HG03095 (cell line): Measurements from ENCODE around the gene SLC25A21.
"Not testable (repeated sequence)": the region's sequence is repeated elsewhere in the genome, so short reads cannot be mapped to it uniquely, and the experiment has no call there.

ENCODE experiments used
- ATAC-seq: cut with Tn5 transposase; IDR thresholded peaks from one replicate; pipeline ENCODE4 v1.9.1; 2021; ENCODE audit warnings: moderate library complexity; ENCODE audit not compliant: unreplicated experiment

SLC25A21 gene

DNA sequence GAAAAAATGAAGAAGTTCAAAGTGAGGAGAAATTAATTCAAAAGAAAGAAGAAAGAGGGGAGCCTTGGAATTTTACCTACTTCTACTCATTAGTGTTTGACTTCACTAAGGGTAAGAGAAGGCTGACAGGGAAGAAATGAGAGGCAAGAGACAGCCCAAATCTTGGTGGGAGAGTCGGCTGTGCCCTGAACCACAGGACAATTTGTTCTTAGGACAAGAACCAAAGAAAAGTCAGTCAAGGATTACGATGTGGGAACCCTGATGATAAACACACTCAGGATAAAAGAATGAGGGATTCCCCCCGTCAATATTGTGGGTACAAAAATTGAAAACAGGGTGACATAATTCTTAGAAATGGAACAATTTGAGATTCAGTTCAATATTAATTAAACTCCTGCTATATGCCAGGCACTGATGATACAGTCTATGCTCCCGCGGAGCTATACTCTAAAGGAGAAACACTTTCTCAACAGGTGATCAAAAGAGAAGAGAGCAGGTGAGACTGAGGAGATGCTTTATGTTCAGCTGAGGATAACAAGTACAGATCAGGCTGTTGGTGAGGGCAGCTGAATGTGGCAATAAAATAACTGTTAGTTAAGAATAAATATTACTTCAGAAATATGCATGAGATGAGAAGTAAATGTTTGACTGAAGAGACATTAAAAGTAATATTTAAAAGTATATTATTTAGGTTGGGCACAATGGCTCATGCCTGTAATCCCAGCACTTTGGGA is 175.4 kb downstream of the SLC25A21 start:
- ATAC-seq: no peak

DNA sequence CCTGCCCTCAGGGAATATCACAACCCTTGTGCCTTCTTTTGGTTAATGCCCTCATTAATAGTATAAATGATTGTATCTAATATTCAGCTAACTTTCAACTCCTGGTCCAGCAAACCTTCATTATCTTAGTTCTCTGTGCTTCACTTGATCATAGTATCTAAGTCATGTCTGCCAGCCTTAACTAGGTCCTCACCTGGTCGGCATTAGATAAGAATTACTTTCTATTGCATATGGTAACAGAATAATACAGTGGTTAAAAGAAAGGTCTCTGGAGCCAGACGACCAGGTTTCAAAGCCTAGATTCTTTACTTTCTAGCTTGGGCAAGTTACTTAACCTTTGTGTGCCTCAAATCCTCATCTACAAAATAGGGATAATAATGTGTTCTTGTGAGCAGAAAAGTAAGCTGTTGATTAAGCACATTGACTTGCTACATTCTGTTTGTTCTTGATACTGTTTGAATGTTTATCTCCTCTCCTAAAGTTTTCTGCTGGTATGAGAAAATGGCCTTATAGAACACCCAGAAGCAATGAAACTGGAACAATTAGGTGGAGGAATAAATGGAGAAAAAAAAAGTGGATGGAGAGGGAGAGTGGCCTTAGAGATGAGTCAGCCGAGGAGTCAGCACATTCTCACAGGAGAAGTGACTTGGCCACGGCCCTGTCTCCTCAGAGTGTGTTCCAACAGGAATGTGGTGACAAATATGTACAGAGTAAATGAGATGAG is 176.1 kb downstream of the SLC25A21 start:
- ATAC-seq: no peak

GRCh38 chr14:36989806-36990205 is 182.6 kb downstream of the SLC25A21 start:
- ATAC-seq: no peak

GRCh38 chr14:36988989-36989388 is 183.4 kb downstream of the SLC25A21 start:
- ATAC-seq: no peak

DNA sequence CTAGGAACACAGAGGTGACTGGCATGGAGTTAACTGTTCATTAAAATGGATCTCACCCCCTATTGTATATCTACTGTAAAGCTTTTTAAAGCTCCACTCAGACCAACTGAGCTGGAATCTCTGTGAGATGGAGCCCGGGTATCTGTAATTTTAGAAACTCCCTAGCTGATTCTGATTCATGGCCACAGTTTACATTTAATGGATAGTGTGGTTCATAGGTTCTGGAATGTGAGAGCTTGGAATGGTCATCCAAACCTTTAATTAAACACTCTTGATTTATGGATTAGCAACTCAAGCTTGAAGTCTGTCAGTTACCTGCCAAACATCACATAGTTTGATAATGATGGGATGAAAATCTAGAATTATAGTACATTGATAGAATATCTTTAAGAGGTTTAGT is 183.8 kb downstream of the SLC25A21 start:
- ATAC-seq: no peak

DNA sequence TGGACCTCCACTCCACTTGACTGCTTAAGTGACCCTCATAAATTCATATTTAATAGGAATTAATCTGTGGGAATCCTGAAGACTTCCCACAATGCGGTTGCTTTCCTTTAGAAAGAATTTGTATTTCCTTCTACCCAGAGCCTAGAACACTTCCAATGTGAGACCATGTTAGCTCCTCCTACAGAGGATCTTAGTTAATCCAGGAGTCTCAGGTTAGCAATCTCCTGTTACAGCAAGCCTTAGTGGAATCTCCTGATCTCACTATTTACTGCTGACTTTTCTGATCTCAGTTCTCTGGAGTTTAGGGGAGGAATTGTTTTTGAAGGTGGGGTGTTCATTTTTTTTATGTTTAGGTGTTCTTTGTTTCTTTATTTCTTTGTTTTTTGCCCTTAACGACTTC is 186.0 kb downstream of the SLC25A21 start:
- ATAC-seq: no peak

- no peak for ATAC-seq
Observed at GRCh38 chr14:36981832-36982529, 190.4 kb downstream of the SLC25A21 start.

DNA sequence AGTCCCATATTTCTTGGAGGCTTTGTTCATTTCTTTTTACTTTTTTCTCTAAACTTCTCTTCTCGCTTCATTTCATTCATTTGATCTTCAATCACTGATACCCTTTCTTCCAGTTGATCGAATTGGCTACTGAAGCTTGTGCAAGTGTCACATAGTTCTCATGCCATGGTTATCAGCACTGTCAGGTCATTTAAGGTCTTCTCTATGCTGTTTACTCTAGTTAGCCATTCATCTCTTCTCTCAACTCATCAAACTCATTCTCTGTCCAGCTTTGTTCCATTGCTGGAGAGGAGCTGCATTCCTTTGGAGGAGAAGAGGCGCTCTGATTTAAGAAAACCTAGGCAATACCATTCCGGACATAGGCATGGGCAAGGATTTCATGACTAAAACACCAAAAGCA is 192.0 kb downstream of the SLC25A21 start:
- not testable (repeated sequence) for ATAC-seq

- no peak for ATAC-seq
Observed at GRCh38 chr14:36979863-36980262, 192.5 kb downstream of the SLC25A21 start.

- no peak for ATAC-seq
Observed at GRCh38 chr14:36976571-36977023, 195.8 kb downstream of the SLC25A21 start.

- no peak for ATAC-seq
Observed at GRCh38 chr14:36975834-36976233, 196.6 kb downstream of the SLC25A21 start.

DNA sequence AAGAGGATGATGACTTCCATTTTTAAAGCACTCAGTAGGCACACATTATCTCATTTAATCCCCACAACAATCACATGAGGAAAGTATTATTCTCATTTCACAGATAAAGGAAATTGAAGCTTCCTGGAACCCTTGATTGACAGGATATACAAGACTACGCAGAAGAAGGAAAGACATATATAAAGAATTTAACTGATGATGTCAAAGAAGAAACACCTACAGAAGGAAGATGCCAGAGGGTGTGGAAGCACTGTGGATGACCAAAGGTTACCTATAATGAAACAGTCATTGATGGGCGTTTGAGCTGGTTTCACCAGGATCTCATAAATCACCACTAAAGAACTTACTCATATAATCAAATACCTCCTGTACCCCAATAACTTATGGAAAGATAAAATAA is 197.4 kb downstream of the SLC25A21 start:
- no peak for ATAC-seq

DNA sequence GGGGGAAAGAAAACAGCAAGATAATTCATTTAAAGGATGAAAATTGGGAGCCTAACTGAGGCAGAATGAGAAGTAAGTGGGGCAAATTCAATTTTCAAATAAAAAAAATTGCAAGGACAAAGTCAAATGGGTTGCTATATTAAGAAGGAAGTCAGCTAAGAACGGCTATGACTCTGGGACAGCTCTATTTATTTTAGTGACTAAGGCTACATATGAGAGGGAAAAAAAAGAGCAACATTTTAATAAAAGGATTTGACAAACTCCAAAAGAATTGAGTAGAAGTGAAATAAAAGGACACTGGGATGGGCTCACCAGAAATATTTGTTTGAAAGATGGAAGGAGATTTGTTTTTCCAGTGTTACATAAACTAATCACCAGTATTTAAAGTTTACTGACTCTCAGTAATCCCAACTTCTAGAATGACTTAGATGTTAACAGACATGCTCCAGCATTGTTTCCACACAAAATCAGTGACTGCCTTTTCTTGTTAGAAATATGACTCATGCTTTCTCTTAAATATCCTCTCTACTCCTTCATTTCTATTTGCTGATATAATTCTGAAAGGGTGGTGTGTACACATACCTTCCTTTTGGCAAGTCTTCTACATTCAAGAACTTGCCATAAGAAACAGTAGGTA is 198.5 kb downstream of the SLC25A21 start:
- no peak for ATAC-seq

DNA sequence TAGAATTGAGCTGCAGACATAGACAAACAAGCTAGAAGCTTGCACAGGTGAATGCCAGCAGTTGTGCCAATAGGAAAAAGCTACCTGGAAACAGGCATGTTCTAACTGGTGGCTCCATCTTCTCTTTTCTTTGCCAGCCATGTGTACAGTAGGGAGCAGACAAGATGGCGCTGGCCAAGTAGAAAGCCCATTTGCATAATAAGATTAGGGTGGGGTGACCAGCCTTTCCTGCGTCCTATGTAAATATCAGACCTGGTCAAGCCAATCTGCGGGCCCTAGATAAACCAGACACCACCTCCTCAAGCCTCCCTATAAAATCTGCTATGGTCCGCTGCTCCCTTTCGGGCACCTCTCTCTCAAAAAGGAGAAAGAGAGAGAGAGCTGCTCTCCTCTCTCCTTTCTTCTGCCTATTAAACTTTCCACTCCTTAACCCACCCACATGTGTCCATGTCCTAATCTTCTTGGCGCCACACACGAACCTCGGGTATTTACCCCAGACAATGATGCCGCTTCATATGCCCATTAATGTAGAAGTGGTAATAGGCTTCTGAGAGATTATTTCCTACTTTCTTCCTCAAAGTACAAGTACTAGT is 201.0 kb downstream of the SLC25A21 start:
- ATAC-seq: no peak

GRCh38 chr14:36967892-36968555 is 204.4 kb downstream of the SLC25A21 start:
- ATAC-seq: no peak

DNA sequence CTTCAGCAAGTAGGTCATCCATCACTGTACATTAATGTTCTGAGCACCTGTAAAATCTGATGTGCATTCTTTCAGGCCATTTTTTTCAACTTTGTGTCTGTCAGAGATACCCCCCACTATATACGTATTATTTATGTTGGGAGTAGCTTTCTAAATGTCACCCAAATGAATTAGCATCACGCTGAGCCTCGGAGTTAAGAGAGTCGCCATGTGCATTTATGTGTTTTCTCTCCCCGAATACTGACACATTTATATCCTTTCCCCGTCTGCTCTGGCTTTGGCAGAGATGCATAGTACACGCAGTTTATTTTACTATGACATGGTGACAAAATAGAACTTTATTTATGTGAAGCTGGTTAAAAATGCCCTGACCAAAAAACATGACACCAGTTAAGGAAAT is 216.4 kb downstream of the SLC25A21 start:
- no peak for ATAC-seq

DNA sequence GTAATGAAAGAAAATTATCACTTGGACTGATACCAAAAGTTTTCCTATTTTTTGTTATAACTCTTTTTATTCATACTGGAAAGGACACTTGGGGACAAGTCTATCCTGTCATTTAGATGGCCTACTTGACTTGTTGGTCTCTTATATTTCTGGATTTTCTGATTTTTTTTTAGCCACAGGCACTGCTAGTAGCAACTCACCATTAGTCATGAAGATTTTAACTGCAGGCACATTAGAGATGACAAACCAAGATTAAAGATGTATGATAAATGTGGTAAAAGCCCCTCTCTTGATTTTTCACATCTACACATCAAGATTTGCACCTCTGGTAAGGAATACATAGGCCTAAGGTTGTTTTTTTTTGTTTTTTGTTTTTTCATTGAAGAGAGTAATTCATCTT is 217.0 kb downstream of the SLC25A21 start:
- no peak for ATAC-seq

GRCh38 chr14:36952689-36953088 is 219.7 kb downstream of the SLC25A21 start:
- no peak for ATAC-seq

- no peak for ATAC-seq
Observed at GRCh38 chr14:36951380-36951911, 221.0 kb downstream of the SLC25A21 start.

DNA sequence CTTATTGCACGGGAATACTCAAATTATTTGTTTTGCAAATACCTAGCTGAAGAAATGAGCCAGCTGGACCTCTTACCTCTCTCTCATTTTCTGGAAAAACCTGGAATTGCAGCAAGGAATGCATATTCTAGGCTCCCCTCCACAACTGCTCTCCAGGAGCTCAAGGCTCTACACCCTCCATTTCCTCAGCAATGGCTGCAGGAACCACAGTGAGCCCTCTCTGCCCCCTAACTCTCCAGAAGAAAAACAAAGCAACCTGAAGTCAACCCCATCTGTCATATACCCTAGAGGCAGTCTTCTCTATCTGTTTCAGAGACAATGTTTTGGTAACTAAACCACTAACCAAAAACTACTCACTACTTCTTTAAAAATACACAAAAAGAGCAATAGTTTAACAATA is 221.6 kb downstream of the SLC25A21 start:
- ATAC-seq: no peak
